Glomerular visceral epithelial cell (primary cell): Measurements from ENCODE around the gene FUT8.
"Not testable (repeated sequence)": the region's sequence is repeated elsewhere in the genome, so short reads cannot be mapped to it uniquely, and the experiment has no call there.

Source experiments
- DNase-seq: peaks from one replicate; pipeline ENCODE4 v3.0.0-alpha.2; 2016; ENCODE audit errors: extremely low spot score

The FUT8 gene

GRCh38 chr14:65453807-65454480 is 41.4 kb downstream of the FUT8 start:
- no peak for DNase-seq

GRCh38 chr14:65456247-65456646 is 43.7 kb downstream of the FUT8 start:
- no peak for DNase-seq

- DNase-seq = no peak
Measured at GRCh38 chr14:65461730-65462129, 49.2 kb downstream of the FUT8 start.

GRCh38 chr14:65462411-65462810 is 49.9 kb downstream of the FUT8 start:
- peak; percentile 89 for DNase-seq

- DNase-seq = no peak
Measured at GRCh38 chr14:65465584-65465983, 53.1 kb downstream of the FUT8 start.

GRCh38 chr14:65467926-65468325 is 55.4 kb downstream of the FUT8 start:
- DNase-seq = not testable (repeated sequence)

GRCh38 chr14:65469903-65470302 is 57.4 kb downstream of the FUT8 start:
- no peak for DNase-seq

GRCh38 chr14:65470404-65470880 is 57.9 kb downstream of the FUT8 start:
- DNase-seq = no peak

GRCh38 chr14:65471038-65471878 is 58.7 kb downstream of the FUT8 start:
- DNase-seq = peak; percentile 47

- no peak for DNase-seq
Measured at GRCh38 chr14:65472189-65472588, 59.7 kb downstream of the FUT8 start.

GRCh38 chr14:65476273-65476941 is 63.9 kb downstream of the FUT8 start:
- DNase-seq = no peak

GRCh38 chr14:65476942-65477318 is 64.4 kb downstream of the FUT8 start:
- DNase-seq = no peak

- DNase-seq = no peak
Measured at GRCh38 chr14:65478017-65478416, 65.5 kb downstream of the FUT8 start.

- DNase-seq = peak; percentile 71
Measured at GRCh38 chr14:65478596-65478995, 66.1 kb downstream of the FUT8 start.

- no peak for DNase-seq
Measured at GRCh38 chr14:65479386-65479785, 66.9 kb downstream of the FUT8 start.

GRCh38 chr14:65482757-65483438 is 70.4 kb downstream of the FUT8 start:
- peak; percentile 33 for DNase-seq

- no peak for DNase-seq
Measured at GRCh38 chr14:65483647-65484046, 71.1 kb downstream of the FUT8 start.

- DNase-seq = no peak
Measured at GRCh38 chr14:65485516-65485915, 73.0 kb downstream of the FUT8 start.

GRCh38 chr14:65486863-65487262 is 74.3 kb downstream of the FUT8 start:
- no peak for DNase-seq

GRCh38 chr14:65487783-65488494 is 75.4 kb downstream of the FUT8 start:
- DNase-seq = no peak

GRCh38 chr14:65491274-65491673 is 78.7 kb downstream of the FUT8 start:
- no peak for DNase-seq
